WERI-Rb-1 (cell line): ENCODE results near the gene JADE1.

ENCODE experiments used
- DNase-seq: peaks from one replicate; pipeline ENCODE4 v3.0.0-alpha.2; 2020
- H3K27ac ChIP-seq: fragments of 250-450 bp; sonication (Bioruptor Pico); 2 replicates; pipeline ENCODE4 v1.5.1; 2020; ENCODE audit warnings: mild to moderate bottlenecking, moderate library complexity
- H3K27me3 ChIP-seq: fragments of 250-450 bp; sonication (Bioruptor Pico); 2 replicates; pipeline ENCODE4 v1.5.1; 2021; ENCODE audit warnings: mild to moderate bottlenecking, low read depth, moderate library complexity; ENCODE audit not compliant: insufficient read depth, severe bottlenecking
- H3K36me3 ChIP-seq: fragments of 250-450 bp; sonication (Bioruptor Pico); 2 replicates; pipeline ENCODE4 v1.5.1; 2020; ENCODE audit warnings: mild to moderate bottlenecking, moderate library complexity
- H3K4me3 ChIP-seq: 2 replicates; pipeline ENCODE4 v1.5.1; 2011; ENCODE audit warnings: low read depth, mild to moderate bottlenecking, control low read depth, low read length
- H3K9me3 ChIP-seq: fragments of 250-450 bp; sonication (Bioruptor Pico); 2 replicates; pipeline ENCODE4 v1.5.1; 2021; ENCODE audit warnings: mild to moderate bottlenecking, moderate library complexity; ENCODE audit not compliant: severe bottlenecking
- CTCF ChIP-seq: IDR thresholded peaks from 2 replicates; pipeline ENCODE4 v1.5.1; 2011; ENCODE audit warnings: low read depth, mild to moderate bottlenecking, control low read depth, inconsistent platforms, low read length

JADE1 gene

GRCh38 chr4:128858879-128859671, 49.6 kb downstream of the JADE1 start:
- Histone ChIP-seq H3K36me3 (peaks cover 98% of the 10 kb centered on the region), H3K27ac (no peak overlapping the region), H3K4me3 (no peak overlapping the region), H3K27me3 (no peaks in the 10 kb centered on the region), H3K9me3 (no peaks in the 10 kb centered on the region)
- no peak for DNase-seq
- TF ChIP-seq CTCF, result no peak

- Histone ChIP-seq H3K36me3 (peaks cover 98% of the 10 kb centered on the region), H3K27ac (no peak overlapping the region), H3K9me3 (no peaks in the 10 kb centered on the region), H3K27me3 (no peaks in the 10 kb centered on the region), H3K4me3 (no peak overlapping the region)
- no peak for DNase-seq
- no peak for TF ChIP-seq CTCF
Measured at GRCh38 chr4:128859887-128860677, 50.6 kb downstream of the JADE1 start.

- Histone ChIP-seq H3K27ac (no peak overlapping the region), H3K36me3 (peaks cover 87% of the 10 kb centered on the region)
- DNase-seq, result no peak
Measured at GRCh38 chr4:128861856-128862518, 52.5 kb downstream of the JADE1 start.

GRCh38 chr4:128862608-128863311, 53.3 kb downstream of the JADE1 start:
- TF ChIP-seq CTCF, result no peak
- Histone ChIP-seq H3K4me3 (no peak overlapping the region), H3K36me3 (peaks cover 84% of the 10 kb centered on the region), H3K27me3 (no peaks in the 10 kb centered on the region), H3K27ac (no peak overlapping the region), H3K9me3 (no peaks in the 10 kb centered on the region)
- no peak for DNase-seq

More at GRCh38 chr4:128861856-128862518, 52.5 kb downstream of the JADE1 start:
- H3K4me3 ChIP-seq, result no peak overlapping the region
- H3K9me3 ChIP-seq, result no peaks in the 10 kb centered on the region
- no peak for TF ChIP-seq CTCF
- no peaks in the 10 kb centered on the region for H3K27me3 ChIP-seq

- Histone ChIP-seq H3K9me3 (no peaks in the 10 kb centered on the region), H3K27me3 (no peaks in the 10 kb centered on the region), H3K27ac (no peak overlapping the region), H3K4me3 (no peak overlapping the region), H3K36me3 (peaks cover 84% of the 10 kb centered on the region)
- peak; percentile 85 for TF ChIP-seq CTCF
- DNase-seq, result peak; percentile 90
Measured at GRCh38 chr4:128863312-128864075, 54.0 kb downstream of the JADE1 start.
